ENCODE results near the gene MACF1. TPM values are rescaled to one million over a fixed set of nuclear protein-coding genes. Genes with fewer than 3 reads are reported as not detected.

The MACF1 gene
- total and polyA plus RNA-seq, 2 of the 13 experiments (the other 11 are each of a cell fraction or from before 2014, with no cell fraction given): 36.7 to 65.4 TPM

- TF ChIP-seq ETV6 (CRISPR knock-in tag; conservative IDR thresholded peaks at IDR 0.05) (no peak), MTA3 (CRISPR knock-in tag; IDR thresholded peaks at IDR 0.05) (no peak), PHF8 (CRISPR knock-in tag; IDR thresholded peaks at IDR 0.05) (peak; percentile 49; the same call in 1 of the 2 replicates), TFDP2 (CRISPR knock-in tag; IDR thresholded peaks at IDR 0.05) (peak; percentile 35; the same call in 1 of the 2 replicates), ZNF44 (CRISPR knock-in tag; IDR thresholded peaks at IDR 0.05) (no peak), TGIF2 (CRISPR knock-in tag; IDR thresholded peaks at IDR 0.05) (peak; percentile 90; the same call in 1 of the 2 replicates), ZHX2 (IDR thresholded peaks at IDR 0.05; ENCODE audit: low read depth) (peak; percentile 83), ZHX2 (CRISPR knock-in tag; IDR thresholded peaks at IDR 0.05; ENCODE audit: borderline replicate concordance) (no peak), ZBTB7A (CRISPR knock-in tag; IDR thresholded peaks at IDR 0.05) (no peak; the same call in 1 of the 2 replicates), FOXP4 (CRISPR knock-in tag; IDR thresholded peaks at IDR 0.05) (peak; percentile 5; the same call in 1 of the 2 replicates), TRAFD1 (CRISPR knock-in tag; IDR thresholded peaks at IDR 0.05; ENCODE audit: borderline replicate concordance) (0 out of 2 replicates have a peak, but pooled peaks have one; percentile 44), ZFP41 (CRISPR knock-in tag; IDR thresholded peaks at IDR 0.05; ENCODE audit: borderline replicate concordance) (no peak), ZNF713 (CRISPR knock-in tag; IDR thresholded peaks at IDR 0.05) (no peak), SP4 (CRISPR knock-in tag; IDR thresholded peaks at IDR 0.05) (peak; percentile 76), HNF4G (IDR thresholded peaks at IDR 0.05; ENCODE audit: borderline replicate concordance, low read depth, low read length) (peak; percentile 92), HNF4G (CRISPR knock-in tag; IDR thresholded peaks at IDR 0.05; ENCODE audit: borderline replicate concordance, low read depth) (peak; percentile 68; the same call in 1 of the 2 replicates), NFYB (CRISPR knock-in tag; IDR thresholded peaks at IDR 0.05) (peak; percentile 73), TBX2 (CRISPR knock-in tag; IDR thresholded peaks at IDR 0.05; ENCODE audit: borderline replicate concordance) (peak; percentile 76)
Observed at GRCh38 chr1:39158327-39159086, 46.0 kb upstream of the MACF1 start (continued).

Data from HepG2 (cell line).